GM19468 (cell line): ENCODE results near the gene TGM3.

ENCODE experiments used
- ATAC-seq: cut with Tn5 transposase; IDR thresholded peaks from one replicate; pipeline ENCODE4 v1.9.1; 2021; ENCODE audit warnings: mild to moderate bottlenecking, moderate library complexity, moderate number of reproducible peaks; ENCODE audit not compliant: unreplicated experiment; ENCODE audit errors: extremely low read depth

The TGM3 gene

DNA sequence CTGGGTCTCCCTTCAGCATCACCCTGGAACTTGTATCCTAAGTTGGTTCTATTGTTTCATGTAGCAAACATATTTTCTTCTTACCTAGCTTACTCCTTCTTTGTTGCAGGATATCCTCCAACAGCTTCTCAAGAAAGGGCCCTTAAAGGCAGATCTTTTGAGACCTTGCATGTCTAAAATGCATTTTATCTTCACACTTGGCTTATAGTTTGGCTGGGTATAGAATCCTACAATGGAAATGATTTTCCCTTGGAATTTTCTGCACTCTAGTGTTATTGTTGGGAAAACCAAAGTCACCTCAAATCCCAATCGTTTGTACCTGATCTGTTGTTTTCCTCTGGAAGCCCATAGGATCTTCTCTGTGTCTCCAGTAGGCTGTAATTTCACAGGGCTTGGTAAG, 72.8 kb downstream of the TGM3 start:
- no peak for ATAC-seq

DNA sequence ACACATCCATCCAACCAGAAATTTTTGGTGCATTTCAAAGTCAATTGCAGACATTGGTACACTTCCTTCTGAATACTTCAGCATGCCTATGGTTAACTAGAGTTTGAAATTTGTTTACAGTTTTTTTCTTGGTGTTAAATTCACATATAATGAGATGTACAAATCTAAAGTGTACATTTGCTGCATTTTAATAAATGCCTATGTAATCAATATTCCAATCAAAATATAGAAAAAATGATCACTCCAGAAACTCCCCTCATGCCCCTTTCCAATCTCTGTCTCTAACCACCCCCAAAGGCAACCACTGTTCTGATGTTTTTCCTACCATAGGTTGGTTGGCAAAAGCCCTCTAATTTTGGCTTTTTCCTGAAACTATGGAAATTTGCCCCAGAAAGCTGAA, 77.3 kb downstream of the TGM3 start:
- no peak for ATAC-seq

DNA sequence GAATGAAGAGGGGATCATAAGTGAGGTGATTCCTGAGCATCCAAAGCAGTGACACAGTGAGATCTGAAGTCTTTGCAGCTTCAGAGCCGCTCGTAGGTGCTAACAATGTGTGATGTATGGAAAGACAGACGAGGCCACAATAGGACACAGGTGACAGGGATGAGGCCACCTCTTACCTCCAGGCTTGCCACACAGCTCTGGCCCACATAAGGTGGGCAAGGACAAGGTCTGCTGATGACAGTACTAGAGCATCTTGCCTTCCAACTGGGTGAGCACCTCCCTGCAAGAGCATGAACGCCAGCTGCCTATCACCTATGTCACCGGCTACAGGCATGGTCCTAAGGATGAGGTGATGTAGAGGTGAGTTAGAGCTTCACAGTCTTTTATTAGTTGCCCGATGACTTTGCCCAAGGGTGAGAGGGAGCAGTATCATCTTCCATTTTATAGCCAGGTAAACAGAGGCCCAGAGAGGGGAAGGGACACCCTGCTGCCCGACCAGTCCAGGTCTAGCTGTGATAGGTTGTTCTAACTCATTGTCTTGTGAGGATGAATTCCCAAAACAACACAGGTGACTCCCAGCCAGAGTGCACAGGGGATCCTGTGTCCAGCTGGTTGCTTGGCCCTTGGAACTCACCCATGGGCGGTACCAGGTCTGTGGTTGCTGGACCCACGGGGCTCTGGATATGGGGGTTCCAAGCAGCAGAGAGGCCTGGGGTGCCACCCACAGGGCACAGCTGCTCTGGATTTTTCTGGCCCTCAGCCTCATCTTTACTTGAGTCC, 78.7 kb downstream of the TGM3 start:
- ATAC-seq = no peak

DNA sequence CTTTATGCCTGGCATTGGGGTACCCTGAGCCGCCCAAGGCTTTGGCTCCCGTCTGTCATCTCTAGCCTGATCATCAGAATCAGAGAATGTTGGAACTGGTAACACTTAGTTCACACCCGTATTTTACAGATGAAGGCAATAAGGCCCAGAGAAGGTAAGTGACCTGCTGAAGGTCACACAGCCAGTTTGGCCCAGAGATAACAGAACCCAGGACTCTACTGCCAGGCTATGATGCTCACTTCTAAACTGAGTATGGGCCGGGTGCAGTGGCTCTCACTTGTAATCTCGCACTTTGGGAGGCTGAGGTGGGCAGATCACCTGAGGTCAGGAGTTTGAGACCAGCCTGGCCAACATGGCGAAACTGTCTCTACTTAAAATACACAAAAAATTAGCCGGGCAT, 83.1 kb downstream of the TGM3 start:
- no peak for ATAC-seq

DNA sequence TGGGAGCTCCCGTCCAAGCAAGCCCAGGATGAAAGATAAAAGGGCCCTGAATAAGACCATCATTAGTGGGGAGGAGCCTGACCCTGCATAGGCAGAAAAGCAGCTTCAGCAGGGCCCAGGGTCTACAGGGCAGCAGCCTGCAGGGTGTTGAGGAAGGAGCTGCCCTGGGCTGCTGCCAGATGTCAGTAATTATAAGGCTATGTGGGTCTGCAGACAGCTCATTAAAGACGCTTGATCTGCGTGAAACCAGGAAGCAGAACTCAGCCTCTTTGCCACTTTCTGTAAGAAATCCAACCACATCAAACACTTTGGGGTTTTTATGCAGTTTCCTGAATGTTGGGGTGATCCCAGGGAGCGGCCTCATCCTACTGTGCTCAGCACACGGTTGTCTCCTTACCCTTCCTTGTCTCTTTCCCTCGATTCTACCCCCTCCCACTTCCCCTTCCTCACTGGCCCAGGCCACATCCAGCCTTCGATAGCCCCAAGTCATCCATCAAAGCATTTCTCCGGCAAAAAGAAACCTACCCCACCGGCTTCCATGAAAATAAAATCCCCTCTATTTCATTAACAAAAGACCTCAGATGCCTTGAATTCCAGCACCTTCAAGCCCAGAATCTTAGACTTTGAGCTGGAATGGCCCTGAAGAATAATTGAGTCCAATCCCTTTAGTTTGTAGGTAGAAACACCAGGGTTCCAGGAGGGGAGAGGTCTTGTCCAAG, 83.9 kb downstream of the TGM3 start:
- no peak for ATAC-seq

DNA sequence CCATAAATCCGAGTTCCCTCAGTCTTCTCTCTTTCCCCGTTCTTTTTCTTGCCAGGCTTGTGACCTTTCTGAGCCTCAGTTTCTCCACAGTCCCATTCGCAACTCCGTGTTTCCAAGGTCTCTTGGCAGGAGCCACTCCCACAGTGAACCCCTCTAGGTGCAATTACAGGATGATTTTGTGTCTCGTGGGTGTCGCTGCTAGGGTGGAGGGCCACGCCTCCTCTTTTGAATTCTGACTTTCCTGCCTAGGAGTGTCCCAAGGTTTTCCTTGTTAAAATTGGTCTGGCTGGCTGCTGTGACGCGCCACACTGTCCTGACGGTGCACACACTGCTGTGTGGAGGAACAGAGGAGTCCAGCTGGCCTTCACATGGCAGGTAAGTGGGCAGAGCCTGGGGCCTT, 84.8 kb downstream of the TGM3 start, which contains the start of gene TGM6:
Gene TGM6, plus strand, starts transcription at position 301 of the 400 bp plus-strand sequence. Its CDS starts 68 bp downstream, at position 369.
- ATAC-seq = no peak

DNA sequence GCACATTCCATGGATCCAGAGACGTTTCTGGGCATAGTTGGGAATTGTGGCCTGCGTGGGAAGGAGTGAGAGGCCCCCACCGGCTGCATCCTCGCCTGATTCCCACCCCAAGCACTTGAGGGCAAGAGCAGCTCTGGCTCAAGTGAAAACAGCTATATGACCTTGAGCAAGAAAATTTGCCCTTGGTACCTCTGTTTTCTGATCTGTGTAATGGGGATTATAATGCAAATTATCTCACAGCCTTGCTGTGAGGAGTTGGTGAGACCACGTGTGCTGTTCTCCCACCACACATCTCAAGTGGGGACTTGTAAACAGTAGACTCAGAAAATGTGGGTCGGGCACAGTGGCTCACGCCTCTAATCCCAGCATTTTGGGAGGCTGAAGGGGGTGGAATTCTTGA, 85.5 kb downstream of the TGM3 start:
- ATAC-seq = no peak

DNA sequence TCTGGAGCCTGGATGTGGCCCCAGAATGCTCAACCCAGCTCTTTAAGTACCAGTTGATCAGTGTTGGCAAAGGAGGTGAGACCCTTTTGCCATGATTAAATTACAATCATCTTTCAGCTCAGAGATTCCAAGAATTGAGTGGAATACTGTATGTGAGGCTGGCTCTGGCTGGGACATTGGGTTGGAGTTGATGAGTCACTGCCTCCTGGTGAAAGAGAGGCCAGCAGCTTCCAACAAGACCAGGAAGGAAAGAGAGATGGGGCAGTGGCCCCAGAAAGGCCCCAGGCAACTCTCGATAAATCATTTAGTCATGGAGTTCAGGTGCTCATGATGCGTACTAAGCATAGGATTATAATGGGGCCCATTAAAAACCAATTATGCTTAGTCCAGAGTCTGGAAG, 87.0 kb downstream of the TGM3 start:
- no peak for ATAC-seq

DNA sequence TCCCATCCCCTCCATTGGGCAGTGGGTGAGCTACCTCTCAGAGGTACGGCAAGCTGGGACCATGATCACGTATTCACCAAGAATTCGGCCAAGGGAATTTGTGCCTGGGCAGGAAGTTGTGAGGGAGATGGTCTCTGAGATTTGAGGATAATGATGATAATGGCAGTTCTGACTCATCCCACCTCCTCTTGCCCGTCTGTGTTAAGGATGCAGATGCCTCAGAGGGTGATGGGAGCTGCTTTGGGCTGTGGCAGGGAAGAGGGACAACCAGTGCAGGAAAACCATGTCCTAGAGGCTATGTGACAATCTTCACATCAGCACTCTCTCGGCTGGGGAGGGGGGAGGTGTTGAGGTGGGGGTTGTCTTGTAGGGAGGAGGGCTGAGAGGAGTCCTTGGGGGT, 89.2 kb downstream of the TGM3 start:
- ATAC-seq = no peak

DNA sequence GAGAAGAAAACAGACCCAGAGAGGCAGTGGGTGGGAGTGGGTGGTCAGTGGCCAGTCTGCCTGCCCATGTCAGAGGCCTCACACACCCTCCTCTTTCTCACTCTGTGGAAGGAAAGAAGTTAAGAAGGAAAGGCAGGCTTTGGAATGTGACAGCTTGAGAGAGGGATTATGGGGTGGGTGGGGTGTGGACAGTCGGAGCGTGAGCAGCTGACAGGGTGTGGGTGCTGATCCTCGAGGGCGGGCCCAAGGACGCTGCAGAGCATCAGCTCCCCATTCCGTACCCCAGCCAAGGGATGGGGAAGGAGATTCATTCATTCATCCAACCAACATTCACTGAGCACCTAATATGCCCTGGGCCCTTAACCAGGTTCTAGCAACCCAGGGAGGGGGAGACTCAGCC, 89.7 kb downstream of the TGM3 start:
- ATAC-seq = no peak

DNA sequence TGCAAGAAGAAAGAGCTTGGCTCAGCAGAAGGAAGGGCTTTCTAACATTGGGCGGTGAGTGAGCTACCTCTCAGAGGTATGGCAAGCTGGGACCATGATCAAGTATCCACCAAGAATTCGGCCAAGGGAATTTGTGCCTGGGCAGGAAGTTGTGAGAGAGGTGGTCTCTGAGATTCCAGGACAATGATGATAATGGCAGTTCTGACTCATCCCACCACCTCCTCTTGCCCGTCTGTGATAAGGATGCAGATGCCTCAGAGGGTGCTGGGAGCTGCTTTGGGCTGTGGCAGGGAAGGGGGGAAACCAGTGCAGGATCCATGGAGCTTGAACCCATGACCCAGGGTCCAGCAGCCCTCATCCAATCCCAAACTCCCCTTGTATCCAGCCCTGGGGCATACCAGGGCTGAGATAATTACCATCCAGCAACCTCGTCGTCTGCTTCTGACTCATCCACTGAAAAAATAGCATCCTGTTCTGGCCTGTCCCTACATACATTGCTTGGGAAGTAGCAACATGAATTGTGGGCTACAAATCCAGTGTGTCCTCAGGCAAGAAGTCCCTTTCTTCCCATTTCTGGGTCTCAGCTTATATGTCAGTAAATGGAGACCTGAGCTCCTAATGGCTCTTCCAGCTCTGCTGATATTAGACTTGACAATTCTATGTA, 90.8 kb downstream of the TGM3 start:
- no peak for ATAC-seq

DNA sequence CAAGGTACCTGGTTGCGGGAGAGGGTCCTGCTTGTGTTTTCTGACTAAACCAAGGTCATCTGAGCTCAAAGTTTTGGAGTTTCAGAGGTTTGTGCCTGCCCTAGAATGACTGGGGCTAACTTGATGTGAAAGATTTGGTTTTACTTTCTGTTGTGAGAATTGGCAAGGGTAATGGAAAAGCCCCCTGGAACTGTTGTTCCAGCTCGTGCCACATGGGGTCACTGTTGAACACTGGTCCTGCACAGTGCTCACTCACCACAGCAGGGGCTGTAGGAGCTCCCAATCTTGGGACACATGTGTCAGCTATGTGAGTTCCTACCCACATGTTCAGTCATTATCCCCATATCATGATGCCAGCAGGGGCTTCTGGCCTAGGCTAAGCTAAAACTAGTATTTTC, 91.4 kb downstream of the TGM3 start:
- ATAC-seq = no peak

DNA sequence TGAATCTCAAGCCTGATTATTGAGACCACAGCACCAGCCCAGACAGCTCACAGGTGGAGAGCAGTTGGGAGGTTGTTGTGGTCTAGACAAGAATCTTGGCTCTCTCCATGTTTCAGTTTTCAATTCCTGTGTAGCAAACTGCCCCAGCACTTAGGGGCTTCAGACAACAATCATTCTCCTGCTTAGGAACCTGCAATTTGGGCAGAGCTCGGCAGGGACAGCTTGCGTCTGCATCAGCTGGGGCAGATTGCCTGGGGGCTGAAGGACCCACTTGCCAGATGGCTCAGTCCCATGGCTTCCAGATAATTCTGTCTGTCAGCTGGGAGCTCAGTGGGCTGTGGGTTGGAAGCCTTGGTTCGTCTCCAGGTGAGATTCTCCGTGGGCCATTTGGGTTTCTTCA, 91.8 kb downstream of the TGM3 start:
- no peak for ATAC-seq
